ENCODE results near the gene LEFTY1.

The LEFTY1 gene

GRCh38 chr1:225917536-225917935, 28.6 kb upstream of the LEFTY1 start:
- Mint-ChIP-seq H3K4me3 (no peak overlapping the region), H3K36me3 (ENCODE audit: low read depth) (peaks cover 37% of the 10 kb centered on the region), H3K4me1 (peaks cover 18% of the 10 kb centered on the region), H3K27ac (peak overlapping the region; percentile 49), H3K9me3 (no peaks in the 10 kb centered on the region), H3K27me3 (ENCODE audit: low read depth, poor library complexity) (peaks cover 13% of the 10 kb centered on the region)
- TF ChIP-seq CTCF (IDR thresholded peaks at IDR 0.05) = no peak
- no peak for DNase-seq

GRCh38 chr1:225917101-225917500, 28.2 kb upstream of the LEFTY1 start:
- no peaks in the 10 kb centered on the region for H3K9me3 Mint-ChIP-seq
- peaks cover 15% of the 10 kb centered on the region for H3K4me1 Mint-ChIP-seq
- DNase-seq = no peak
- no peak overlapping the region for H3K4me3 Mint-ChIP-seq
- H3K27me3 Mint-ChIP-seq (ENCODE audit: low read depth, poor library complexity) = peaks cover 16% of the 10 kb centered on the region
- no peak for TF ChIP-seq CTCF (IDR thresholded peaks at IDR 0.05)
- H3K36me3 Mint-ChIP-seq (ENCODE audit: low read depth) = peaks cover 39% of the 10 kb centered on the region
- no peak overlapping the region for H3K27ac Mint-ChIP-seq

- Mint-ChIP-seq H3K9me3 (no peaks in the 10 kb centered on the region), H3K4me3 (no peak overlapping the region), H3K27me3 (ENCODE audit: low read depth, poor library complexity) (peaks cover 21% of the 10 kb centered on the region), H3K4me1 (peaks cover 15% of the 10 kb centered on the region), H3K27ac (no peak overlapping the region), H3K36me3 (ENCODE audit: low read depth) (peaks cover 39% of the 10 kb centered on the region)
- TF ChIP-seq CTCF (IDR thresholded peaks at IDR 0.05) = no peak
- DNase-seq = no peak
Measured at GRCh38 chr1:225915538-225915991, 26.6 kb upstream of the LEFTY1 start.

DNA sequence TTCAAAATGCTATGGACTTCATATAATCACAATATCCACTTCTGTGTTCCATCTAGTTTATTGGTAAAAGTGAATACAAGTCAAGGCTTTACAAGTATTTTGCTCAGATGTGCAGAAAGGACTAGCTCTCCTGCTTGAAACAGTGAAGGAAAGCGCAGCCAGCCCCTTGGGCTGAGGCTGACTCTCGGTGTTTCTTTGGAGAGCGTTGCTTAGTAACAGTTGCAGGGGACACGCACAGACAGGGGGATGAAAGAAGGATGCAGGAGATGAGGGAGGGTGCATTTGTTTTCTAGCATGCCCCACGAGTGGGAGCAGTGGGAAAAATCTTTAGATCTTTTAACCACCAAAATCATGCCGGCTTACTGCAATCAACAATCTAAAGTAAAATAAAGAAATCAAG, 26.0 kb upstream of the LEFTY1 start:
- peaks cover 33% of the 10 kb centered on the region for H3K36me3 Mint-ChIP-seq (ENCODE audit: low read depth)
- H3K4me3 Mint-ChIP-seq = no peak overlapping the region
- no peaks in the 10 kb centered on the region for H3K9me3 Mint-ChIP-seq
- DNase-seq = no peak
- H3K4me1 Mint-ChIP-seq = peaks cover 15% of the 10 kb centered on the region
- H3K27me3 Mint-ChIP-seq (ENCODE audit: low read depth, poor library complexity) = peaks cover 21% of the 10 kb centered on the region
- no peak for TF ChIP-seq CTCF (IDR thresholded peaks at IDR 0.05)
- no peak overlapping the region for H3K27ac Mint-ChIP-seq

DNA sequence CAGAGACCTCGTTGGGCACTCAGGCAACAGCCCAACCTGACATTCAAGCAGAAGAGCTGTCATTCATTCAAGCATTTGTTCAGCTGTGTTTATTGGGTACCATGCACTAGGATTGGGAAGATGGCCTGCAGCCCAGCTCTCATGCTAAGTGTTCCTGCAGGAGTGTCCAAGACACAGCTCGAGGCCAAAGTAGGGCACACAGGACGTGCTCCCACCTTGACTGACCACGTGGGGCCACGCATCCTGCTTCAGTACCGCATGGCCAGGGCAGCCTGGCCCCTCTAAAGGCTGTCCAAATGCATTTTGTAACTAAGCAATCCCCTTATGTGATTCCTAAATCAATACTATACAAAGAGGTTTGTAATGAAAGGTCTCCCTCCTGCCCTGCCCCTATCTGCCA, 25.4 kb upstream of the LEFTY1 start:
- no peak for TF ChIP-seq CTCF (IDR thresholded peaks at IDR 0.05)
- peaks cover 27% of the 10 kb centered on the region for H3K36me3 Mint-ChIP-seq (ENCODE audit: low read depth)
- no peaks in the 10 kb centered on the region for H3K9me3 Mint-ChIP-seq
- no peak overlapping the region for H3K27ac Mint-ChIP-seq
- H3K27me3 Mint-ChIP-seq (ENCODE audit: low read depth, poor library complexity) = peaks cover 21% of the 10 kb centered on the region
- no peak overlapping the region for H3K4me3 Mint-ChIP-seq
- H3K4me1 Mint-ChIP-seq = peaks cover 15% of the 10 kb centered on the region
- no peak for DNase-seq

Data from nephron progenitor cell (in vitro differentiated cells).